Vagina (tissue), 2 donors: ENCODE measurements around the gene ADAMTS17.

Source experiments
- CTCF ChIP-seq, 3 experiments: fragments of 450-650 bp in 2 of 3; fragments of 200-600 bp in 1 of 3; sonication (generic) in 1 of 3; IDR thresholded peaks; one replicate each; pipeline ENCODE4 v1.5.1; 2017 to 2019; ENCODE audit warnings: antibody characterized with exemption in 3 of 3, mild to moderate bottlenecking in 2 of 3, moderate library complexity in 2 of 3
- POLR2AphosphoS5 ChIP-seq, 2 donors: sonication (generic); formaldehyde crosslinking; IDR thresholded peaks; one replicate each; pipeline ENCODE4 v1.9.0; 2017; ENCODE audit warnings: antibody characterized with exemption in 2 of 2, mild to moderate bottlenecking in 2 of 2, low read depth in 1 of 2; ENCODE audit not compliant: insufficient read depth in 1 of 2

- TF ChIP-seq CTCF (IDR thresholded peaks at IDR 0.05) (no peak), POLR2AphosphoS5 (IDR thresholded peaks at IDR 0.05; ENCODE audit: insufficient read depth in 1 of 2, low read depth in 1 of 2) (no peak)
Observed at GRCh38 chr15:100147828-100148227, 193.9 kb downstream of the ADAMTS17 start.
